DMS 273 (cell line): ENCODE measurements around the gene USP7.

ENCODE experiments used
- DNase-seq: peaks from one replicate; lab custom pipeline; 2025; ENCODE audit not compliant: unreplicated experiment; lab: John Stamatoyannopoulos, UW

Gene USP7

GRCh38 chr16:8904018-8904430 is 59.7 kb downstream of the USP7 start:
- no peak for DNase-seq

GRCh38 chr16:8903004-8903403 is 60.7 kb downstream of the USP7 start:
- DNase-seq, result no peak

GRCh38 chr16:8901320-8901861 is 62.3 kb downstream of the USP7 start:
- no peak for DNase-seq

GRCh38 chr16:8900343-8900742 is 63.4 kb downstream of the USP7 start:
- no peak for DNase-seq

- DNase-seq, result no peak
Observed at GRCh38 chr16:8899709-8900317, 63.9 kb downstream of the USP7 start.

- DNase-seq, result no peak
Observed at GRCh38 chr16:8898660-8899318, 64.9 kb downstream of the USP7 start.

- DNase-seq, result no peak
Observed at GRCh38 chr16:8894736-8895334, 68.9 kb downstream of the USP7 start.

- no peak for DNase-seq
Observed at GRCh38 chr16:8893976-8894690, 69.6 kb downstream of the USP7 start.

- no peak for DNase-seq
Observed at GRCh38 chr16:8893426-8893825, 70.3 kb downstream of the USP7 start.

- DNase-seq, result no peak
Observed at GRCh38 chr16:8892101-8892575, 71.6 kb downstream of the USP7 start.

GRCh38 chr16:8890549-8890921 is 73.2 kb downstream of the USP7 start:
- DNase-seq, result no peak

GRCh38 chr16:8889893-8890548 is 73.7 kb downstream of the USP7 start:
- DNase-seq, result no peak

- no peak for DNase-seq
Observed at GRCh38 chr16:8888951-8889892, 74.5 kb downstream of the USP7 start.

- DNase-seq, result peak; percentile 42
Observed at GRCh38 chr16:8887952-8888560, 75.7 kb downstream of the USP7 start.

- DNase-seq, result no peak
Observed at GRCh38 chr16:8887431-8887765, 76.3 kb downstream of the USP7 start.

- no peak for DNase-seq
Observed at GRCh38 chr16:8886593-8887430, 76.9 kb downstream of the USP7 start.

- peak; percentile 71 for DNase-seq
Observed at GRCh38 chr16:8885674-8886592, 77.8 kb downstream of the USP7 start.
